AG04449 (cell line): Measurements from ENCODE around the gene NR2E1.

Source experiments
- CTCF ChIA-PET: fragments of 350-600 bp; formaldehyde crosslinking; extraction: SDS; loops from one replicate; lab custom pipeline; 2021; ENCODE audit warnings: antibody characterized with exemption; lab: Yijun Ruan, JAX
- POLR2A ChIA-PET: fragments of 400-600, 350-600 bp; formaldehyde crosslinking; extraction: SDS; loops from one replicate; lab custom pipeline; 2020; ENCODE audit warnings: antibody characterized with exemption, inconsistent platforms; lab: Yijun Ruan, JAX
- DNase-seq: peaks from one replicate; pipeline ENCODE4 v3.0.0-alpha.2; 2010; ENCODE audit warnings: low read depth, low spot score
- H3K4me3 ChIP-seq: 2 replicates; pipeline ENCODE4 v1.5.1; 2011; ENCODE audit warnings: low read depth, mild to moderate bottlenecking, control low read depth, low read length
- TF ChIP-seq, protein P1 (sequence below): IDR thresholded peaks from one replicate; pipeline ENCODE4 v1.5.1; 2011; ENCODE audit warnings: mild to moderate bottlenecking, moderate library complexity, low read length, control low read depth, inconsistent platforms; ENCODE audit not compliant: insufficient read depth; ENCODE audit errors: missing control alignments

NR2E1 gene

DNA sequence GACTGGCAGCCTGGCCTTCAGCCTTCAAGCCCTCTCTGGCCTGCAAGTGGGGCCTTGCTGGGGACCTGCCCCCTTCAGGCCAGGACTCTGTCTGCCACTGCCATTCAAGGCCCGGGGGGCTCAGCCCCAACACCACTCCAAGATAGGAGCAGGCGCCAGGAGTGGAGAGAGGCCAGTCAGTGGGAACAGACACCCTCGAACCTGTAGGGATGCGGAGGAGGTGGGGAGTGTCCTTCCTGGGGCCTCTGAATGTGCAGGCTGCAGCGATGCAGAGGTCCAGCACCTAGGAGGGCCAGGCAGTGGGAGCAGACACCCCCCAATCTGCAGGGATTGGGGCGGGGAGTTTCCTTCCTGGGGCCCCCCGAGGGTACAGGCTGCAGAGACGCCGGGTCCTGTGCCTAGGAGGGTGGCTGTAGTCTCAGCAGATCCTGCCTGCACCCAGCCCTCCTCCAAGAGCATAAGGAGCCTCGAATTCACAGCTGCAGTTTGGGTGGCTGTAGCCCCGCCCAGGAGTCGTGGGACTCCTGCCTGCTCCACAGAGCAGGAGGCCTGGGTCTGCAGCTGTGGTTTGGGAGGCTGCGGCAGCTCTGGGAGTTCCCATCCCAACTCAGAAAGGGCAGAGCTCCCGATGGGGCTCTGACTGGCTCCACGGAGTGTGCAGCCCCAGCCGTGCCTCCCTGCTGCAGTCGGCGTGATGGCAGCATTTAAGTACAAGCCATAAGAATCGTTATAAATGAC lies 33.1 kb downstream of the NR2E1 start:
- no peak for DNase-seq
- ChIA-PET CTCF (interaction anchor here (0.9 kb wide), 1 partner anchor 21 kb away, joined by 3 read pairs; no protein-coding TSS in a partner anchor), POLR2A (no interaction called here)
- H3K4me3 ChIP-seq: no peak overlapping the region
- TF ChIP-seq, protein P1, sequence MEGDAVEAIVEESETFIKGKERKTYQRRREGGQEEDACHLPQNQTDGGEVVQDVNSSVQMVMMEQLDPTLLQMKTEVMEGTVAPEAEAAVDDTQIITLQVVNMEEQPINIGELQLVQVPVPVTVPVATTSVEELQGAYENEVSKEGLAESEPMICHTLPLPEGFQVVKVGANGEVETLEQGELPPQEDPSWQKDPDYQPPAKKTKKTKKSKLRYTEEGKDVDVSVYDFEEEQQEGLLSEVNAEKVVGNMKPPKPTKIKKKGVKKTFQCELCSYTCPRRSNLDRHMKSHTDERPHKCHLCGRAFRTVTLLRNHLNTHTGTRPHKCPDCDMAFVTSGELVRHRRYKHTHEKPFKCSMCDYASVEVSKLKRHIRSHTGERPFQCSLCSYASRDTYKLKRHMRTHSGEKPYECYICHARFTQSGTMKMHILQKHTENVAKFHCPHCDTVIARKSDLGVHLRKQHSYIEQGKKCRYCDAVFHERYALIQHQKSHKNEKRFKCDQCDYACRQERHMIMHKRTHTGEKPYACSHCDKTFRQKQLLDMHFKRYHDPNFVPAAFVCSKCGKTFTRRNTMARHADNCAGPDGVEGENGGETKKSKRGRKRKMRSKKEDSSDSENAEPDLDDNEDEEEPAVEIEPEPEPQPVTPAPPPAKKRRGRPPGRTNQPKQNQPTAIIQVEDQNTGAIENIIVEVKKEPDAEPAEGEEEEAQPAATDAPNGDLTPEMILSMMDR: no peak

DNA sequence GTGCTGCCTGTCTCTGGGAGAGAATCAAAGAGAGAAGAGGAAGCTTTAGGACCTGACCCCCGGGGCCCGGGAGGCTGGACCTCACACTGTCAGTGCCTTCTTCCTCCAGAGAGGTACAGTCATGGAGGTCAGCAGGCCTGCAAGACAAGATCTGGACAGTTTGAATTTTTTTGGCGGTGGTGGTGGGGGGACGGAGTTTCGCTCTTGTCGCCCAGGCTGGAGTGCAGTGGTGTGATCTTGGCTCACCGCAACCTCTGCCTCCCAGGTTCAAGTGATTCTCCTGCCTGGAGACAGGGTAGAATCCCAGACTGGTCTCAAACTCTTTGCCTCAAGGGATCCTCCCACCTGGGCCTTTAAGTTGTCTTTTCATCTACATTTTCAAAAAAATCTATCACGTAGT lies 34.4 kb downstream of the NR2E1 start:
- CTCF ChIA-PET: interaction anchor here (0.5 to 0.8 kb wide), 2 partner anchors 57 to 300 kb away, joined by 3 read pairs; no protein-coding TSS in a partner anchor
- TF ChIP-seq, protein P1: no peak
- H3K4me3 ChIP-seq: no peak overlapping the region
- POLR2A ChIA-PET: interaction anchor here (0.5 kb wide), 1 partner anchor 939 kb away, joined by 3 read pairs; no protein-coding TSS in a partner anchor
- DNase-seq: no peak

DNA sequence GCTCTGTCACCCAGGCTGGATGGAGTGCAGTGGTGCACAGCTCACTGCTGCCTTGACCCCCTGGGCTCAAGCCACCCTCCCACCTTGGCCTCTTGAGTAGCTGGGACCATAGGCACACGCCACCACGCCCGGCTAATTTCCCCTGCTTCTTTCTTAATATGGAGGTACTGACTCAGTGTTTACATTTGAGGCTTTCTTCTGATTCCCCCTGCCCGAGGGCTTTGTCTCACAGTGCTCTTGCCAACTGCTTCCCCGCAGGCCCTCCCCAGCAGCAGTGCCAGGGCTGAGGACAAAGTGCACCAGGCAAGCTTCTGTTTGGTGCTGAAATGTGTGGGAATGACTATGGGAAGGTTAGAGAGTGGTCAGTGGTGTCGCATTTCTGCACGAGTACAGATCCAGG lies 34.8 kb downstream of the NR2E1 start:
- no peak for DNase-seq
- CTCF ChIA-PET: interaction anchor here (0.5 kb wide), 1 partner anchor 300 kb away, joined by 3 read pairs; no protein-coding TSS in a partner anchor
- H3K4me3 ChIP-seq: no peak overlapping the region
- POLR2A ChIA-PET: no interaction called here
- TF ChIP-seq, protein P1: no peak

DNA sequence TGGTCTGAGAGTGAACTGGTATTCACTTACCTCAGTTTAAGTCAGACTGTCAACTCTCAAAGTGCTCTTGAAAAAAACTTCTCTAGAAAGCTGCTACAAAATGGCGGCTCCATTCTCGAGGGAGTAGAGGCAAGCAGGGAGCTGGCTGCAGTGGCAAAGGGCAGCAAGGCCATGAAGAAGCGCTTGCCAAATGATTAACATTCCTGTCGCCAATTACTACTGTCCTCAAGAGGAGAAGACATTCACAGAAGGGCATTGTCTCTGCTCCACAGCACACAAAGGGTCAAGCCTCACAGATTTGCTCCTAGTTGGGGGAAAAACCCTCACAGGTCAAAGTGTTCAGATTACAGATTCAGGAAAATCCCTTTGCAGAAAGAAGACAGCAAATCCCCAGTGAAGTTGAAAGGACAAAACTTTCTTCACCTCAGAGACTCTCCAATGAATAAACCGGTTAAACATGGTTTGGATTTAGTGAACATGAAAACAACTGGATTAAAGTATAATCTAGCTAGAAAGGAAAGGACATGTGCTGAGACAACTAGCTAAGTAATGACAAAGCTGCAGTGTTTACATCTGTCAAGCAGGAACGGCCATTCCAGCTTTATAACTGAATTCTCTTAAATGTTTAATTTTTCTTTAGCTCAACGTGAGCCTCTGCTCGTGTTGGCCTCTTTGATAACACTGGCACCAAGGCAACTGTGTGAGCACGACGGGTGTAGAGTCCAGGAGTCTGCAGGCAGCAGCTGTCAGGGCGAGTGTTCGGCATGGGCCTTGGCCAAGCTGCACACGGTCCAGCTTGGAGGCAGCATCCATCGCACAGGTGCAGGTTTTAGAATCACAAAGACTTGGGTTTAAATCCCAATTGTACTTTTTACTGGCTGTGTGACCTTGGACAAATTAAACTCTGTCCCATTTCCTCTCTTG lies 37.6 kb downstream of the NR2E1 start:
- no peak for DNase-seq
- POLR2A ChIA-PET: no interaction called here
- CTCF ChIA-PET: no interaction called here
- H3K4me3 ChIP-seq: no peak overlapping the region
- TF ChIP-seq, protein P1: no peak

DNA sequence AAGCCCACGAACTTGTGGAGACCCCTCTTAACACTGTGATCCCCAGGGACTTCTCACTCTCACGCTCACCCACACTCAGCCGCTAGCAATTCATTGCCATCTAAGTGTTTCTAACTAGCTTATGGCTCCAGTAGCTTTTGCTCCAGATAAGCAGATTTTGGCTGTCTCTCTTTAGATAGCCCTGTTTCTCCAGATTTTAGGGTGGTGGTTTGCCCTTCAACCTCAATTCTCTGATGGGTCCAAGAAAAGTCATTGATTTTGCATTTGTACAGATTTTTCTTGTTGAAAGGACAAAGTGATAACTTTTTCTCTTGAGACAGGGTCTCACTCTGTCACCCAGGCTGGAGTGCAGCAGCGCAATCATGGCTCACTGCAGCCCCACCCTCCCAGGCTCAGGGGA lies 41.2 kb downstream of the NR2E1 start:
- ChIA-PET CTCF (interaction anchor here (0.6 kb wide), 1 partner anchor 285 kb away, joined by 3 read pairs; no protein-coding TSS in a partner anchor), POLR2A (no interaction called here)
- TF ChIP-seq, protein P1: no peak
- no peak for DNase-seq
- no peak overlapping the region for H3K4me3 ChIP-seq

DNA sequence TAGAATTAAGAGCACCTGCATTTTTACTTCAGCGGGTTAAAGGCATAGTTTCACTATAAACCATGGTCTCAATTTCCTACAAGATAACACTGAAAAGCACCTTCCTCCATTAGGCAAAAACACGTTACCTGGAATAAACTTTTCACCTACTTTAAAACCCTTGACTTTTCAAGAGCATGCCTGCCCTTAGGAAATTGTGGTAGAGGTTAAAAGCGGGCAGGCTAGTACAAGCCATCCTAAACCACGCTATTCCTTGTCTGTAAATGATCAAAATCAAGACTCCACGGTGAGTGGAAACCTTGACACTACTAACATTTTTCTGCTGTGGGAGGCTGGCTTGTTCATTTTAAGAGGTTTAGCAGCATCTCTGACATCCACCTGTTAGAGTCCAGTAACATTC lies 43.9 kb downstream of the NR2E1 start:
- CTCF ChIA-PET: no interaction called here
- no peak for DNase-seq
- POLR2A ChIA-PET: no interaction called here
- no peak overlapping the region for H3K4me3 ChIP-seq
- TF ChIP-seq, protein P1: no peak
